SK-N-SH treated with all-trans-retinoic acid at 6 μM for 48 hours (cell line): ENCODE measurements around the gene SYPL1.

Experiments
- ATAC-seq: fragments of 200-7000 bp; cut with Tn5 transposase; 3 replicates; pipeline ENCODE4 v1.9.1; 2020; ENCODE audit warnings: mild to moderate bottlenecking, moderate library complexity
- ARNTL ChIP-seq: fragments of 450-650 bp; formaldehyde crosslinking; IDR thresholded peaks from 2 replicates; pipeline ENCODE4 v1.5.0; 2020; ENCODE audit warnings: low read depth, mild to moderate bottlenecking, moderate library complexity, borderline replicate concordance
- BACH2 ChIP-seq: fragments of 250-450 bp; sonication (Bioruptor Pico); IDR thresholded peaks from 2 replicates; pipeline ENCODE4 v1.9.0; 2021; ENCODE audit warnings: mild to moderate bottlenecking, borderline replicate concordance
- CSDC2 ChIP-seq: fragments of 250-450 bp; sonication (Bioruptor Pico); IDR thresholded peaks from 2 replicates; pipeline ENCODE4 v1.5.0; 2020; ENCODE audit warnings: mild to moderate bottlenecking, moderate library complexity
- ESRRG ChIP-seq: fragments of 250-450 bp; sonication (Bioruptor Pico); IDR thresholded peaks from 2 replicates; pipeline ENCODE4 v1.6.1; 2021; ENCODE audit warnings: mild to moderate bottlenecking
- GLIS3 ChIP-seq: fragments of 250-450 bp; sonication (Bioruptor Pico); IDR thresholded peaks from 2 replicates; pipeline ENCODE4 v1.5.0; 2020; ENCODE audit warnings: mild to moderate bottlenecking, moderate library complexity
- ISL1 ChIP-seq: fragments of 250-450 bp; sonication (Bioruptor Pico); IDR thresholded peaks from 2 replicates; pipeline ENCODE4 v2.1.2; 2022; ENCODE audit warnings: mild to moderate bottlenecking, moderate library complexity
- OSR1 ChIP-seq: fragments of 250-450 bp; sonication (Bioruptor Pico); IDR thresholded peaks from 2 replicates; pipeline ENCODE4 v1.8.0; 2022; ENCODE audit warnings: moderate library complexity, mild to moderate bottlenecking, inconsistent platforms
- PATZ1 ChIP-seq: fragments of 250-450 bp; sonication (Bioruptor Pico); IDR thresholded peaks from 2 replicates; pipeline ENCODE4 v1.8.0; 2020; ENCODE audit warnings: mild to moderate bottlenecking, moderate library complexity, borderline replicate concordance
- PPARA ChIP-seq: fragments of 250-450 bp; sonication (Bioruptor Pico); IDR thresholded peaks from 2 replicates; pipeline ENCODE4 v1.5.0; 2020; ENCODE audit warnings: mild to moderate bottlenecking, borderline replicate concordance
- RARB ChIP-seq: fragments of 250-450 bp; sonication (Bioruptor Pico); IDR thresholded peaks from 2 replicates; pipeline ENCODE4 v1.8.0; 2021; ENCODE audit warnings: mild to moderate bottlenecking, moderate library complexity
- SNAI2 ChIP-seq: fragments of 250-450 bp; sonication (Bioruptor Pico); IDR thresholded peaks from 2 replicates; pipeline ENCODE4 v1.5.0; 2020; ENCODE audit warnings: mild to moderate bottlenecking, moderate library complexity
- TCF4 ChIP-seq: fragments of 250-450 bp; sonication (Bioruptor Pico); IDR thresholded peaks from 2 replicates; pipeline ENCODE4 v1.8.0; 2021; ENCODE audit warnings: mild to moderate bottlenecking, moderate library complexity, borderline replicate concordance
- TOX ChIP-seq: fragments of 250-450 bp; sonication (Bioruptor Pico); IDR thresholded peaks from 2 replicates; pipeline ENCODE4 v1.8.0; 2021; ENCODE audit warnings: mild to moderate bottlenecking, moderate library complexity, borderline replicate concordance
- ZC3H10 ChIP-seq: fragments of 250-450 bp; sonication (Bioruptor Pico); IDR thresholded peaks from 2 replicates; pipeline ENCODE4 v1.5.1; 2021; ENCODE audit warnings: mild to moderate bottlenecking, moderate library complexity
- ZFP3 ChIP-seq: fragments of 250-450 bp; sonication (Bioruptor Pico); IDR thresholded peaks from 2 replicates; pipeline ENCODE4 v1.5.0; 2020; ENCODE audit warnings: mild to moderate bottlenecking, moderate library complexity
- ZFP30 ChIP-seq: fragments of 450-650 bp; formaldehyde crosslinking; IDR thresholded peaks from 2 replicates; pipeline ENCODE4 v1.5.0; 2022; ENCODE audit warnings: mild to moderate bottlenecking, moderate library complexity
- ZNF565 ChIP-seq: fragments of 450-650 bp; formaldehyde crosslinking; conservative IDR thresholded peaks from 2 replicates; pipeline ENCODE4 v1.5.0; 2020; ENCODE audit warnings: low read depth, mild to moderate bottlenecking, moderate library complexity
- ZNF70 ChIP-seq: fragments of 450-650 bp; formaldehyde crosslinking; IDR thresholded peaks from 2 replicates; pipeline ENCODE4 v1.5.0; 2020; ENCODE audit warnings: mild to moderate bottlenecking, moderate library complexity
- ZNF8 ChIP-seq: fragments of 450-650 bp; formaldehyde crosslinking; IDR thresholded peaks from 2 replicates; pipeline ENCODE4 v1.5.0; 2020; ENCODE audit warnings: mild to moderate bottlenecking, moderate library complexity
- TF ChIP-seq, protein P1 (sequence below): fragments of 250-450 bp; sonication (Bioruptor Pico); IDR thresholded peaks from 2 replicates; pipeline ENCODE4 v1.5.0; 2020; ENCODE audit warnings: mild to moderate bottlenecking, moderate library complexity
- TF ChIP-seq, protein P2 (sequence below): fragments of 250-450 bp; sonication (Bioruptor Pico); IDR thresholded peaks from 2 replicates; pipeline ENCODE4 v1.8.0; 2021; ENCODE audit warnings: low read depth, mild to moderate bottlenecking, moderate library complexity, borderline replicate concordance
- TF ChIP-seq, protein P3 (sequence below): fragments of 250-450 bp; sonication (Bioruptor Pico); IDR thresholded peaks from 2 replicates; pipeline ENCODE4 v1.5.1; 2020; ENCODE audit warnings: low read depth, mild to moderate bottlenecking, moderate library complexity

SYPL1 gene

DNA sequence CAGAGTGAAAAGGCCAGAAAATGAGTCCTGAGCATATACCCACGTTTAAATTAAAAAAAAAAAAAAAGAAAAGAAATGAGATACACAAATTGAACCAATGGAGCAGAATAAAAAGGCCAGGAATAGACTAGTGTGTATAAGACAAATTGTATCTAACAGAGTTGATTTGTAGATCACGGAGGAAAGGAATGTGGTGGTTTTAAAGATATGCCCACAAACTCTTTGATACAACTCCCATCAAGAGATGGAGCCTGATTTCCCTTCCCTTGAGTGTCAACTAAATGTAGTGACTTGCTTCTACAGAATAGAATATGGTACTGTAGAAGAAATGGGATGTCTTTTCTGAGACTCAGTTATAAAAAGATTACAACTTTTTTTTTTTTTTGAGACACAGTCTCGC lies 10.4 kb downstream of the SYPL1 start:
- TF ChIP-seq, protein P1, sequence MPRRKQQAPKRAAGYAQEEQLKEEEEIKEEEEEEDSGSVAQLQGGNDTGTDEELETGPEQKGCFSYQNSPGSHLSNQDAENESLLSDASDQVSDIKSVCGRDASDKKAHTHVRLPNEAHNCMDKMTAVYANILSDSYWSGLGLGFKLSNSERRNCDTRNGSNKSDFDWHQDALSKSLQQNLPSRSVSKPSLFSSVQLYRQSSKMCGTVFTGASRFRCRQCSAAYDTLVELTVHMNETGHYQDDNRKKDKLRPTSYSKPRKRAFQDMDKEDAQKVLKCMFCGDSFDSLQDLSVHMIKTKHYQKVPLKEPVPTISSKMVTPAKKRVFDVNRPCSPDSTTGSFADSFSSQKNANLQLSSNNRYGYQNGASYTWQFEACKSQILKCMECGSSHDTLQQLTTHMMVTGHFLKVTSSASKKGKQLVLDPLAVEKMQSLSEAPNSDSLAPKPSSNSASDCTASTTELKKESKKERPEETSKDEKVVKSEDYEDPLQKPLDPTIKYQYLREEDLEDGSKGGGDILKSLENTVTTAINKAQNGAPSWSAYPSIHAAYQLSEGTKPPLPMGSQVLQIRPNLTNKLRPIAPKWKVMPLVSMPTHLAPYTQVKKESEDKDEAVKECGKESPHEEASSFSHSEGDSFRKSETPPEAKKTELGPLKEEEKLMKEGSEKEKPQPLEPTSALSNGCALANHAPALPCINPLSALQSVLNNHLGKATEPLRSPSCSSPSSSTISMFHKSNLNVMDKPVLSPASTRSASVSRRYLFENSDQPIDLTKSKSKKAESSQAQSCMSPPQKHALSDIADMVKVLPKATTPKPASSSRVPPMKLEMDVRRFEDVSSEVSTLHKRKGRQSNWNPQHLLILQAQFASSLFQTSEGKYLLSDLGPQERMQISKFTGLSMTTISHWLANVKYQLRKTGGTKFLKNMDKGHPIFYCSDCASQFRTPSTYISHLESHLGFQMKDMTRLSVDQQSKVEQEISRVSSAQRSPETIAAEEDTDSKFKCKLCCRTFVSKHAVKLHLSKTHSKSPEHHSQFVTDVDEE (CRISPR knock-in tag): no peak
- TF ChIP-seq ZNF70 (CRISPR knock-in tag) (no peak), SNAI2 (CRISPR knock-in tag) (no peak), TCF4 (CRISPR knock-in tag) (no peak), ISL1 (CRISPR knock-in tag) (no peak), CSDC2 (CRISPR knock-in tag) (no peak), GLIS3 (CRISPR knock-in tag) (no peak), OSR1 (CRISPR knock-in tag) (no peak), PPARA (CRISPR knock-in tag) (no peak), TOX (CRISPR knock-in tag) (no peak), ZC3H10 (CRISPR knock-in tag) (no peak), BACH2 (CRISPR knock-in tag) (no peak), ZNF565 (CRISPR knock-in tag) (no peak), RARB (no peak), ZFP3 (CRISPR knock-in tag) (no peak)
- TF ChIP-seq, protein P2, sequence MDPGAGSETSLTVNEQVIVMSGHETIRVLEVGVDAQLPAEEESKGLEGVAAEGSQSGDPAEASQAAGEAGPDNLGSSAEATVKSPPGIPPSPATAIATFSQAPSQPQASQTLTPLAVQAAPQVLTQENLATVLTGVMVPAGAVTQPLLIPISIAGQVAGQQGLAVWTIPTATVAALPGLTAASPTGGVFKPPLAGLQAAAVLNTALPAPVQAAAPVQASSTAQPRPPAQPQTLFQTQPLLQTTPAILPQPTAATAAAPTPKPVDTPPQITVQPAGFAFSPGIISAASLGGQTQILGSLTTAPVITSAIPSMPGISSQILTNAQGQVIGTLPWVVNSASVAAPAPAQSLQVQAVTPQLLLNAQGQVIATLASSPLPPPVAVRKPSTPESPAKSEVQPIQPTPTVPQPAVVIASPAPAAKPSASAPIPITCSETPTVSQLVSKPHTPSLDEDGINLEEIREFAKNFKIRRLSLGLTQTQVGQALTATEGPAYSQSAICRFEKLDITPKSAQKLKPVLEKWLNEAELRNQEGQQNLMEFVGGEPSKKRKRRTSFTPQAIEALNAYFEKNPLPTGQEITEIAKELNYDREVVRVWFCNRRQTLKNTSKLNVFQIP (CRISPR knock-in tag): no peak
- TF ChIP-seq, protein P3, sequence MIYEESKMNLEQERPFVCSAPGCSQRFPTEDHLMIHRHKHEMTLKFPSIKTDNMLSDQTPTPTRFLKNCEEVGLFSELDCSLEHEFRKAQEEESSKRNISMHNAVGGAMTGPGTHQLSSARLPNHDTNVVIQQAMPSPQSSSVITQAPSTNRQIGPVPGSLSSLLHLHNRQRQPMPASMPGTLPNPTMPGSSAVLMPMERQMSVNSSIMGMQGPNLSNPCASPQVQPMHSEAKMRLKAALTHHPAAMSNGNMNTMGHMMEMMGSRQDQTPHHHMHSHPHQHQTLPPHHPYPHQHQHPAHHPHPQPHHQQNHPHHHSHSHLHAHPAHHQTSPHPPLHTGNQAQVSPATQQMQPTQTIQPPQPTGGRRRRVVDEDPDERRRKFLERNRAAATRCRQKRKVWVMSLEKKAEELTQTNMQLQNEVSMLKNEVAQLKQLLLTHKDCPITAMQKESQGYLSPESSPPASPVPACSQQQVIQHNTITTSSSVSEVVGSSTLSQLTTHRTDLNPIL: no peak
- no peak; the same call in 1 of the 3 replicates for ATAC-seq

DNA sequence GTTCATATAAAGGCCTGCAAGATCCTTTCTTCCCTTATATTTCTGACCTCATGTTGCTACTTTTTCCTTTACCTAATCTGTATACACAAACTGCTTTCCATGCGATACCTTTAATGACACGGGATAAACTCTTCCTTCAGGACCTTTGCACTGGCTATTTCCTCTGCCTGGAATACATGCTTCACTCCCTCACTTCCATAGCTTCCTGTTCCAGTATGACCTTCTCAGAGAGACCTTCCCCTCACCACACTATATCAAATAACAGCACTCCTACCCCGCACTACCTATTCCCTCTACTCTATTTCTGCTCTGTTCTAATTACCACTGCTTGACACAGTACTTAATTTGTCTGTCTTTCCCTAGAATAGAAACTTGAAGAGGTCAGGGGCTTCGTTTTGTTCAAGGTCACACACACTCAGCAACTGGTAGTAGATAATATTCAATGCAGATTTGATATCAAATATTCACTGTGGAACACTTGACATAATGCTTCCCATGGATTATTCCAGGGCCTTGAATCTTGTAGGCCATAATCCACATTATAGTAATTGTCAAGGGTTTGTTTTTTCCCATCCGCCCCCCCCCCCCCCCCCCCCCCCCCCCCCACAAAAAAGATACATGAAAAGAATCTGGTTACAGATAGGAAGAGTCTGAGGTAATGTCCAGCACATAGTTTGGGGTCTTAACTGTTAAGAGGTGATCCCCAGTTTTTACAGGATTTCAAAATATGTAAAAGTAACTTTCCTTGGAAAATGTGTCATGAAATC lies 11.1 kb downstream of the SYPL1 start:
- no peak for TF ChIP-seq GLIS3 (CRISPR knock-in tag)
- TF ChIP-seq ZNF70 (CRISPR knock-in tag): no peak
- TF ChIP-seq OSR1 (CRISPR knock-in tag): no peak
- TF ChIP-seq ZFP3 (CRISPR knock-in tag): no peak
- no peak for TF ChIP-seq ZNF8 (CRISPR knock-in tag)
- TF ChIP-seq ESRRG (CRISPR knock-in tag): no peak
- TF ChIP-seq, protein P2 (CRISPR knock-in tag): no peak
- TF ChIP-seq CSDC2 (CRISPR knock-in tag): no peak
- TF ChIP-seq, all 23 proteins: peak for 0
- ATAC-seq: no peak

- ATAC-seq: no peak
- TF ChIP-seq ZNF565 (CRISPR knock-in tag) (no peak), OSR1 (CRISPR knock-in tag) (no peak), TOX (CRISPR knock-in tag) (no peak), SNAI2 (CRISPR knock-in tag) (no peak), ISL1 (CRISPR knock-in tag) (no peak), ZC3H10 (CRISPR knock-in tag) (no peak), ZFP30 (no peak), GLIS3 (CRISPR knock-in tag) (no peak), PPARA (CRISPR knock-in tag) (no peak), ZNF8 (CRISPR knock-in tag) (no peak), ZNF70 (CRISPR knock-in tag) (no peak), TCF4 (CRISPR knock-in tag) (no peak), PATZ1 (no peak), ARNTL (CRISPR knock-in tag) (no peak)
- TF ChIP-seq, protein P3: no peak
- TF ChIP-seq, protein P2 (CRISPR knock-in tag): no peak
Observed at GRCh38 chr7:106099539-106099938, 12.6 kb downstream of the SYPL1 start.
